AG09309 (cell line): ENCODE measurements around the gene PTPRT.

Source experiments
- DNase-seq: peaks from one replicate; pipeline ENCODE4 v3.0.0-alpha.2; 2010; ENCODE audit warnings: low read depth
- H3K4me3 ChIP-seq: 2 replicates; pipeline ENCODE4 v1.5.1; 2011; ENCODE audit warnings: mild to moderate bottlenecking, low read depth, low read length, moderate library complexity; ENCODE audit not compliant: control insufficient read depth
- CTCF ChIP-seq: IDR thresholded peaks from 2 replicates; pipeline ENCODE4 v1.5.1; 2011; ENCODE audit warnings: mild to moderate bottlenecking, low read depth, low read length, inconsistent platforms; ENCODE audit not compliant: insufficient read depth, control insufficient read depth; ENCODE audit errors: missing control alignments

PTPRT gene

GRCh38 chr20:42611889-42612837 is 577.5 kb downstream of the PTPRT start:
- H3K4me3 ChIP-seq, result no peak overlapping the region
- no peak for DNase-seq
- TF ChIP-seq CTCF, result no peak

GRCh38 chr20:42611423-42611822 is 578.3 kb downstream of the PTPRT start:
- no peak for DNase-seq
- H3K4me3 ChIP-seq, result no peak overlapping the region
- no peak for TF ChIP-seq CTCF

GRCh38 chr20:42610070-42610469 is 579.6 kb downstream of the PTPRT start:
- no peak for DNase-seq
- H3K4me3 ChIP-seq, result no peak overlapping the region
- no peak for TF ChIP-seq CTCF

GRCh38 chr20:42609618-42610017 is 580.1 kb downstream of the PTPRT start:
- no peak for TF ChIP-seq CTCF
- H3K4me3 ChIP-seq, result no peak overlapping the region
- DNase-seq, result no peak

GRCh38 chr20:42604998-42605956 is 584.4 kb downstream of the PTPRT start:
- TF ChIP-seq CTCF, result no peak
- no peak for DNase-seq
- H3K4me3 ChIP-seq, result no peak overlapping the region

- DNase-seq, result no peak
- no peak overlapping the region for H3K4me3 ChIP-seq
- TF ChIP-seq CTCF, result no peak
Measured at GRCh38 chr20:42603655-42604054, 586.1 kb downstream of the PTPRT start.
